ENCODE data around the gene SVOP.

Gene SVOP

DNA sequence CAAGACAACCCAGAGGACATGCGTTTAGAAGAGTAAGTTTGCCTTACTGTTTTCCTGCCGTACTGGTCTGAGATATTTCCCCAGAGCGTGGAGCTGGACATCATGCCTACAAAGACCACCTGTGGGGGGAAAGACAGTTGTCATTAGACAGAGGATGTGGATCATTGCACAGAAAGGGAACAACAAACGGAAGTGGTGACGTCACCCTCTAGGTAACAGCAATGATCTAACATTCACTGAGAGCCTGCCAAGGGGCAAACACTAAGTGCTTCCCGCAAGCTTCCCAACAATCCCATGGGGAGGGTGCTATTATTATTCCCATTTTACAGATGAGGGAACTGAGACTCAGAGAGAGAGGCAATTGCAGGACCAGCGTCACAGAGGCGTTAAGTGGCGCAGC, 48.5 kb downstream of the SVOP start:
- DNase-seq: no peak

DNA sequence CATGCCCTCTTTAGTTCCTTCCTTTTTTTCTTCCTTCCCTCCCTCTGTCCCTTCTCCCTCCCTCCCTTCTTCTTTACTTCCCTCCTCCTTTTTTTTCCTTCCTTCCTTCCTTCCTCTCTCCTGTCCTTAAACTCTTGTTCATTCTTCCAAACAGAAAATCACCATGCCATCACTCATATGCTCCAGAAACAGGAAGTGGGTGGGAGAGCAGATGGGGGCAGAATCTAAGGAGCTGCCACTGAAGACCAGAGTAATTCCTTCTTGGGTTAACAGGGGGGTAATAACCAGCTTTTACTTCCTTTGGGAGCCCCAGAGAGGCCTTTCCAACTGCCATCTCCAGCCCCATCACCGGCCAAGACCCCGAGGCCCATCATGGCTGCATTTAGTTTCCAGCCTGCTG, 51.2 kb downstream of the SVOP start:
- no peak for DNase-seq

DNA sequence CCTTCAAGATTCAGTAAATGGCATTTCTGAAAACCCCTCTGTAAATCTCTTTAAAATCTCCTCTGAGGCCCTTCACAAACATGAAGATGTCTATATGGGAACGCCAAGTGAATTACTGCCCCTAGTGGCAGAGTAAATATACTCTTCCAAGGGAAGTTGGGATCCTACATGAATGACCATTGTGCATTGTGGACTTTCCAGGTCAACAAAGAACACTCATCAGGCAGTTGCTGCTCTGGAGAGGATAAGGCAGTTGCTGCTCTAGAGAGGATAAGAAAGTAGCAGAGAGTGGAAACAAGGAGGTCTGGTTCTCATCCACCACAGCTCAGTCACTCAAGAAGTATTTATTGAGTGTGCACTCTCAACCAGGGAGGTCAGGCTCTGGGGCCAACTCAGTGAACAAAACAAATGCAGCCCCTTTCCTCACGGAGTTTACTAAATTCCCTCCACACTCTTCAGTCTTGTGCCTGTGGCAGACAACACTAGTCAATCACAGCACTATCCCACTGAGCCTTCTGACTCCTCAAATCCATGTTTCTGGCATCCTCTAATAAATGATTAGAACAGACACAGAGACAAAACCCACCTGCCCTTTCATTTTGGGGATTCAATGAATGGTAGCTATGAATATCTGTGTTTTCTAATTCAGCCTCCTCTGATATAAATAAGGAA, 52.9 kb downstream of the SVOP start:
- no peak for DNase-seq

DNA sequence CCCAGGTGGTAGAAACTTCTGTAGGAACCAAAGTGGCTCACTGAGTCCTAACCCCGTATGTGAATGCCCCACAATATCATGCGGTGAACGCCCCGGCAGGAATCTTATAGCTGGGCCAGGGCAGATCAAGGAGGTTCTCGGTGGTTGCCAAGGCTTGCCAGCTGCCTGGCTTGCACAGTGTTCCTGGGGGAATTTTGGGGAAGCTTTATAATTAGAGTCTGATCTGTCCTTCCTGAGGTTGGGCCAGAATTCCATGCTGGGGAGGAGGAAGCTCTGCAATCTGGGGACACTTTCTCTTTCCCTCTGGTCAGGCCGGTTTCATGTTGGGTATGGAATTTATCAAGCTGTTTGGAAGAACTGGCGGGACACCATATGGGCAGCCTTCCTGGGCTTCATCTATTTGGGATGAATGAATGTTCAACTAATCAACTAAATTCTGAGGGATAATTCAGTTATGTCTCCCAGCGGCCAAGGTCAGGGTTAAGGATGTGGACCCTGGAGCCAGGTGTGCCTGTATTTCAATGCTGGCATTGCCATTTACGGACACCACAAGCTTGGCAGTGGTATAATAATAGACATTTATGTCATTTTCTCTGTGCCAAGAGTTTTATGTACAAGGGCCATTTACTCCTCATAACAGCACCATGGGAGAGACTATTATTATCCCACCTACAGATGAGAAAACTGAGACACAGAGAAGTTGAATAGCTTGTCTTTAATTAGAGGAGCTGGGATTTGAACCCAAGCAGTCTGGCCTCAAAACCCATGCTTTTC, 54.3 kb downstream of the SVOP start:
- no peak for DNase-seq

DNA sequence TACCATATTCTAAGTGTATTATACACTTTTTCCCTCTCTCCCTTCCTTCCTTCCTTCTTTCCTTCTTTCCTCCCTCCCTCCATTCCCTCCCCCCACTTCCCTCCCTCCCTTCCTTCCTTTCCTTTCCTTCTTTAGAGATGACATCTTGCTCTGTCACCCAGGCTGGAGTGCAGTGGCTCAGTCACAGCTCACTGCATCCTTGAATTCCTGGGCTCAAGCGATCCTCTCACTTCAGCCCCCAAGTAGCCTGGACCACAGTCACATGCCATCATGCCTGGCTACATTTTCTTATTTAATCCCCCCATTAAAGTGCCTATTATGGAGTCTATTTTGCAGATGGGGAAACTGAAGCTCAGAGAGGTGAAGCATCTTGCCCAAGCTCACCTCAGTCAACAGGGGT, 55.0 kb downstream of the SVOP start:
- no peak for DNase-seq

DNA sequence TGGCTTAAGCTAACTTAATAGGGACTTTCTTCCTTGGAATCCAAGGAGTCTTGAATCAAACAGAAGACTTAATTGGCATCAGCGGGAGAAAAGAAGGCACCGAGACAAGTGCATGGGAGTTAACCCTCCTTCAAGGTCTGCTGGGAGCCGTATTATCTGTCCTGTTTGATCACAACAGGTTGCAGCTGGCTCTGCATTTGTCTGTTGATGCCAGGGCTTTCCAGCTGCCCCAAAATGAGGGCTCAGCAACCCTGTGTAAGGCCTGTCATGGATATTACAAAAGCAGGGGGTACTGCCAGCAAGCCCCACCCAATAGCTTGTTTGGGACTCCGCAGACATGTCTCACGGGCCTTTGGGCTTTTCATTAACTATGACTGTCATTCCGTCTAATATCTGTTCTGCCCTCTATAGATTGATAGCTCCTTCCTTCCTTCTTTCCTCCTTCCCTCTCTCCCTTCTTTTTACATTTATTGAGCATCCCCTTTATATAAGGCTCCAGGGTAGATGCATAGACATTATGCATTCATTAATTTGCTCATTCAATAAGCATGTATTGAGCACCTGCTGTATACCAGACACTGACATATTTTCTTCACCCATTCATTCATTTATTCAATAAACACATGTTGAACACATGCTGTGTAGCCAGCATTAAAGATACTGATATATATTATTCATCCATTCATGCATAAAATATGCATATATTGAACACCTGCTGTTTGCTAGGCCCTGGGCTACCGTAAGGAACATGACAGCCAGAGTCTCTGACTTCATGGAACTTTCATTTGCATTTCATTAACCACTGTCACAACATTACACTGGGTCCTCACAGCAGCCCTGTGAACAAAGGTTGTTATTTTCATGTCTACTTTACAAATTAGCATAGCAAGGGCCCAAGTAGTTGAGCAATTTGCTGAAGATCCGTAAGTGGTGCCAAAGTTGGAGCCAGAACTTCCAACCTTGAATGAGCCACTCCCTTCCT, 56.2 kb downstream of the SVOP start:
- no peak for DNase-seq

- DNase-seq: no peak
Observed at GRCh38 chr12:108962256-108962655, 58.6 kb downstream of the SVOP start.

DNA sequence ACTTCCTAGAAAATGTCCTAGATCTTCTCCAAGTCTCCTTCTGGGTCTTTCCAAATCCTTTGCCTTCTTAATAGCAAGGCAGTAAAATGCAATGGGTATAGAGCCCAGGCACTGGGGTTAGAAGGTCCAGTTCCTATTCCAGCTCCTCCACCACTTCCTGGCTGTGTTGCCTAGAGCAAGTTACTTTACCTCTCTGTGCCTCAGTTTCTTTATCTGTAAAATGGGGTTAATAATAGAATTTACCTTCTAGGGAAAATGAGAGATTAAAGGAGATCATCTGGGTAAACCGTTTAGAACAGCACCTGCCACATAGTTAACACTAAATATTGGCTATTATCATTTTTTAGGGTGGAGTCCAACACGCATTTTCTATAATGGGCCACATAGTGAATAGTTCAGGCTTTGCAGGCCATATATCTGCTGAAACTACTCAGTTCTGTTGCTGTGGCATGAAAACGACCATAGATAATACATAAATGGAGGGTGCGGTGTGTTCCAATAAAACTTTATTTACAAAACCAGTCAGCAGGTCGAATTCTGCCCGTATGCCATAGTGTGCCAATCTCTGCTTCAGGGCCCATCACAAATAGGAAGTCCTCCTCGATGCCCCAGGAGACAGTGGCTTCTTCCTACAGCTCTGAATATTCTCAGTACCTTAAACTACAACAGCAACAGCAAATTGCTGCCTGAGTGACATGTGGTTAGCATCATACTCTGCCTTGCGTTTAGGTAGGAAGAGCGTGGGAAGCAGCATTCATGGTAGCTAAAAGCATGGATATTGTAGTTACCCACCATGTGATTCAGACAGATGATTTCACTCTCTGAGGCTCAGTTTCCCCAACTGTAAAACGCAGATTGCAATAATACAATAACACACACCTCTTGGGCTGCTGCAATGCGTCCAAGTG, 60.9 kb downstream of the SVOP start:
- no peak for DNase-seq

DNA sequence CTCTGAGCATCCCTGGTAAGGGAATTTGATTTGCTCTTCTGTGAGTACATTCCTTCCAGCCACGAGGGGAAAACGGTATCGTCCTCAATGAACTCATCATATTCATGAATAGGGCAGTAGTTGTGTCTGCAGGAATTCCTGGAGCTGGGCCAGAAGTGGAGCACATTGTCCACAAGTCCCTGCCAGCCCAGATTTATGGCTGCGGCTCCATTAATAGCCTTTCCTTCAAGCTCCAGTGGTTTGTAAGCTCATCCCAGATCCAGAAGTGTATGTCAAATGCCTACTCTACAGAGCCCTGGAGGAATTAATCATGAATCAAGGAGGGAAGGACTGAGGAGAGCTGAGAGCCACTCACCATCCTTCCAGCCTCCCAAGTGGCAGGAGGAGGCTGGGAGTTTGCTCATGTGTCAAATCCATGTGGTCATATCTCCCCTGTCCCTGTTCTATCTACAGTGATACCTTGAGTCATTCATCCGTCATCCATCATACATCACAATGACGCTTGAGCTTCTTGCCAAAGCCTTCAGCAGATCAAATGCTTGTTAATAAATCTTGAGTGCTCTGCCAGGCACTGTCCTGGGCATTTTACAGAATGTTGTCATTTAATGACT, 65.5 kb downstream of the SVOP start:
- DNase-seq: no peak

- peak; percentile 71 to 76 for DNase-seq
Observed at GRCh38 chr12:108950991-108951739, 69.7 kb downstream of the SVOP start.

DNA sequence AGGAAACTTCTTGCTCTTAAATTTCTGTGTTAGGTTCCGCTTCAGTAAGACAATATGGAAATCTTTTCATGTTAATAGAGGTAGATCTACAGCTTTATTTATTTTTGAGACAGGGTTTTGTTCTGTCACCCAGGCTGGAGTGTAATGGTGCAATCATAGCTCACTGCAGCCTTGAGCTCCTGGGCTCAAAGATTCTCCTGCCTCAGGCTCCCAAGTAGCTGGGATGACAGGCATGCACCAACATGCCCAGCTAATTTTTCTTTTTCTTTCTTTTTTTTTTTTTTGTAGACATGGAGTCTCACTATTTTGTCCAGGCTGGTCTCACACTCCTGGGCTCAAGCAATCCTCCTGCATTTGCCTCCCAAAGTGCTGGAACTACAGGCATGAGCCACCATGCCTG, 70.9 kb downstream of the SVOP start:
- no peak for DNase-seq

DNA sequence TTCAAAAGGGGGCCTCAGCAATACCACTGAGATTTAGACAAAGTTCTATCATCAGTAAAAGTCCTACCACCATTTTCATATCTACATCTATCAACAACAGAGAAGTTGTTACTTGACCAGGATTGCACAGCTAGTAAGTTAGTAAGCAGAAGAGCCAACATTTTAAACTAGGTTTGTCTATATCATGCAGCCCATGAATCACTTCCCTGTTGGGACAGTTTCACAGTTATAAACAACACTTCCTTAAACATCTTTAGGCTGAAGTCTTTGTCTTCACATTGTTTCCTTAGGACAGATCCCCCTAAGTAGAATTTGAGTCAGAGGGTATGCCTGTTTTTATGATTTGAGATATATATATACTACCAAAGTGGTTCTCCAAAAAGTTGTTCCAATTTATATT, 72.5 kb downstream of the SVOP start:
- no peak for DNase-seq

DNA sequence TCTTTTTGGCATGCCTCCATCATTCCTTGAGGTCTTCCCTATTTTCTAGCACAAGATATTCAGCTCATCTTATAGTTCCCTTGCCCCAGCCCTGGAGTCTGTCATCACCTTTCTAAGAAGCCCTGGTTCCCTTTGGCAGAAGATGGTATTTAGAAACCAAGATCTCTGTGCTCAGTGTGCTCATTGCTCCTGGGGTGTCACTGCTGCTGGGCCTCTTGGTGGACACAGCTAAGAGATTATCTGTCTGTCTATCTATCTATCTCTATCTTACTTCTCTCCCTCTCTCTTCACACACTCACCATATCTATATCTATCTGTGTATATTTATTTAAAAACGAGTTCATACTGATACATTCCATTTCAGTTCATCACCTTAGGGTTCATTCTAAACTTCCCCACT, 73.8 kb downstream of the SVOP start:
- no peak for DNase-seq

GRCh38 chr12:108940138-108940537, 80.7 kb downstream of the SVOP start:
- no peak for DNase-seq

GRCh38 chr12:108939594-108939993, 81.3 kb downstream of the SVOP start:
- peak; percentile 23 to 35 for DNase-seq

GRCh38 chr12:108938247-108938924, 82.5 kb downstream of the SVOP start:
- DNase-seq: no peak

DNA sequence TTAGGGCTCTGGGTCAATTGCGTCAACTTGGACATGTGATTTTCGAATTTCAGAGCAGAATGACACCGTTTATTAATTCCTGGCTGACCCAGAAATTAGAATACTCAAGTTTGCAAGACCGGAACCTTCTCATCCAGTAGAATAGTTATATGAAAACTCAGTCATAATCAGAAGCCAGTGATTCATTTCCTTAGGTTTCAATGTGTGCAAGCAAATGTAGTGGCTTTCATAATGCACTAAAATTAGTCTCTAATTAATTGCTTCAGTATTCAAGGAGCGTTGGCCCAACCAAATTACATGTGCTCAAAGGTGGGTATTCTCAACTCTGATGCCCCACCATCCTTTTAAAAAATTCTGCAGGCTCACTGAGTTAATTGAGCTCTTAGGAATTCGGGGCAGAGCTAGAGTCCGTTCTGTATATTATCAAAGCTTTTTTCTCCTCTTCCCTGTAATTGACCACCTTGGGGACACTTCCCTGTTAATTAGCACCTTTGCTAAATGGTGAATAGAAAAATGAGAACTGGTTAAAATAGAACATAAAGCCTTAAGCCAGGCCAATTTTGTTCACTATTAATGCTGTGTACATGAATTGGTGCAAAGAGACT, 85.6 kb downstream of the SVOP start:
- no peak for DNase-seq

GRCh38 chr12:108933949-108934348, 86.9 kb downstream of the SVOP start:
- no peak for DNase-seq

- no peak for DNase-seq
Observed at GRCh38 chr12:108930756-108931155, 90.1 kb downstream of the SVOP start.

DNA sequence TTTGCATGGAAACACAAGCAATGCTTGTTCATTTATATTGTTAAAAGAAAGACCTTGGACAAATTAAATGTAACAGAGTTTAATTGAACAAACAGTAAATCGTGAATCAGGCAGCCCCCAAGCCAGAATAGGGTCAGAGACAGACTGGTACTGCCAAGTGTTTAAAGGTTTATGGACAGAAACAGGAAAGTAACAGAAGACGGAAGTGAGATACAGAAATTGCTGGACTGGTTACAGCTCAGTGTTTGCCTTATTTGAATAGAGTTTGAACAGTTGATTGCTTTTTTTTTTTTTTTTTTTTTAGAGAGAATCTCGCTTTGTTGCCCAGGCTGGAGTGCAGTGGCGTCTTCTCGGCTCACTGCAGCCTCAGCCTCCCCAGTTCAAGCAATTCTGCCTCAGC, 90.7 kb downstream of the SVOP start:
- no peak for DNase-seq
